ENCODE results near the gene MPRIP. TPM values are rescaled to one million over a fixed set of nuclear protein-coding genes. Genes with fewer than 3 reads are reported as not detected.

MPRIP gene
- total RNA-seq, 2 experiments from 2014 or later, result 196 to 207 TPM

DNA sequence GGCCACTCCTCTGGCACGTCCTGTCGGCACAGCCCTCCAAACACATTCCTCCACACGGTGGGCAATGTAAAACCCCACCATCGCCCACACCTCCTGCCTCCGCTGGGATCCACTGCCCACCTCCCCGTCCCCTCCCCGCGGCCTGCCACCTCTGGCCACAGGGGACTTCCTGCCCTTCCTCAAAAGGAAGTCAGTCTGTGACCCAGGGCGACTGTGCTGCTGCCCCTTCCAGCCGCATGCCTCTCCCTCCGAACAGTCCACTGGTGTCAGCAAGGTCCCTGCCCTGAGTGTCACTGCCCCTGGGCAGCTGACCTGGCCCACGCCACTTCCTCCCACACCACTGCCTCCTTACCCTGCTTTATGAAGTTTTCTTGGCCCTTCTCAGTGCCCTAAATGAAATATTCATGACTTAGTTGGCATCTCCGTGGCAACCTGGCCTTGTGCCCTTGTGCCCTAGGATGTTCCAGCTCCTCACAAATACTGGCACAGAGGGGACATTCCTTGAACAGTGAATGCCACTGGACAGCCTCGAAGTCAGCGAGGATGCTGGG lies 161.9 kb downstream of the MPRIP start:
- H3K36me3 Mint-ChIP-seq (ENCODE audit: low read depth), result peaks cover 23% of the 10 kb centered on the region
- POLR2A ChIA-PET, result interaction anchor here (1.3 to 6.3 kb wide), 5 partner anchors 9 to 31 kb away, joined by 3 to 49 read pairs (median 12); no protein-coding TSS in a partner anchor
- peaks cover 31% of the 10 kb centered on the region for H3K4me1 Mint-ChIP-seq
- no peak for DNase-seq
- no peaks in the 10 kb centered on the region for H3K27me3 Mint-ChIP-seq
- peak overlapping the region; percentile 83 for H3K4me3 Mint-ChIP-seq
- CTCF ChIA-PET, result interaction anchor here (1.1 kb wide), 1 partner anchor 26 kb away, joined by 3 read pairs; no protein-coding TSS in a partner anchor
- peak overlapping the region; percentile 73 for H3K27ac Mint-ChIP-seq
- no peaks in the 10 kb centered on the region for H3K9me3 Mint-ChIP-seq

DNA sequence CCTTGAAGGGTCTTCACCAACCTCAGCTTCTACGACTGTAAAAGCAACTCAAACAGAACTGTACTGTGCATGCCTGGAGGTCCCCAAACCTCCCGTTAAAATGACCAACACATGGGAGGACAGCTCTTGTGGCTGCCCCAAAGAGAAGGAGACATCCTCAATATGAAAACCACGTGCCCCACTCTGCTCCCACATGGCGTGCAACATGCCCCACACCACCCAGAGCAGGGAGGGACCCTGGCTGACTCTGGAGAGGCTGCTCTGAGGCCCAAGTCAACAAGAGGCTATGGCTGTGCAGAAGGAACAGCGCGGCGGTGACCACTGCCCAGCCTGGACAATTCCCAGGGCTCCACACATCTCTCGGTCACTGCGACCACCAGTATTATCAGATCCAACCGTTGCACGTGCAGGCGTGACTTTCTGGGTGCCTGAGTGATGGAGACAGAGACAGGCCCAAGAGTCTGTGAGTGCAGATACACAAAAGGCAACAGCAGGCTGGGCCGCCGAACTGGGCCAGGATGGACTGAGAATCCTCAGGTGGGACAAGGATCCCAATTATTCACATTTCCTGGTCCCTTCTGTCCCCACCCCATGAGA lies 162.5 kb downstream of the MPRIP start:
- H3K4me1 Mint-ChIP-seq, result peaks cover 31% of the 10 kb centered on the region
- no peaks in the 10 kb centered on the region for H3K9me3 Mint-ChIP-seq
- peak overlapping the region; percentile 83 for H3K4me3 Mint-ChIP-seq
- POLR2A ChIA-PET, result interaction anchor here (0.8 to 6.3 kb wide), 10 partner anchors 10 to 162 kb away, joined by 3 to 49 read pairs (median 8); partner anchors contain the start of genes FLCN and MPRIP
- no peak for DNase-seq
- CTCF ChIA-PET, result interaction anchor here (1.1 to 1.3 kb wide), 2 partner anchors 27 to 63 kb away, joined by 3 read pairs; no protein-coding TSS in a partner anchor
- no peaks in the 10 kb centered on the region for H3K27me3 Mint-ChIP-seq
- H3K27ac Mint-ChIP-seq, result peak overlapping the region; percentile 73
- peaks cover 23% of the 10 kb centered on the region for H3K36me3 Mint-ChIP-seq (ENCODE audit: low read depth)

DNA sequence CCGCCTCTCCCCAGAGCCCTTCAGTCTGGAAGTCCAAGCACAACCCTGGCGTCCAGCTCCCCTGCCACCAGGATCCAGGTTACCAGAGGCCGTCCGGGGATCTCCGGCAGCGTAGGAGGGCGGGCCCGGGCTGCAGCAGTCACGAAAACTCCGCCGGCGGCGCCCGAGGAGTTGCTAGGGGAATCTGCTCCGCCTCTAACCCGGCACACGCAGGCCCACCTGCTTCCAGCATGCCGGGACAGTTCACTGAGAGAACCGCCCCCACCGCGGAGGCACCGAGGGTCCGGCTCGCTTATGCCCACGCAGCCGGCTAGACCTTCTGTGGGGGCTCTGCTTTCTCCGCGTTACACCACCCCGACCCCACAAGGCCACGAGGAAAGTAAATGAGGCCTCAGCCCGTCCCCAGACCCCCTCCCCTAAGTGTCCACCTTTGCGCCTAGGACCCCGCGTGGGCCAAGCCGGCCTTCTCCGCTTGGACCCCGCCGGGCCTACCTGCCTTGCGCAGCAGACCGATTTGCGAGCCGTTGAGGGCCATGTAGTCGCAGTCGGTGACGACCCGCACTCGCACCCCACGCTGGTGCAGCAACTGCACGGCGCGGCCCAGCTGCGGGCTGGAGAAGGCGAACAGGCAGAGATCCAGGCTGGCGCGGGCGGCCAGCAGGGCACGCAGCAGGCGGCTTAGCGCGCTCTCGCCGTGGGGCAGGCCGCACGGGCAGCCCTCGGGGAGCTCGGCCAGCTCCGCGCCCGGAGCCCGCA lies 163.3 kb downstream of the MPRIP start:
- peak overlapping the region; percentile 83 for H3K4me3 Mint-ChIP-seq
- CTCF ChIA-PET, result interaction anchor here (0.7 to 1.6 kb wide), 4 partner anchors 9 to 64 kb away, joined by 3 read pairs; no protein-coding TSS in a partner anchor
- POLR2A ChIA-PET, result interaction anchor here (0.8 to 6.3 kb wide), 15 partner anchors 10 to 218 kb away, joined by 3 to 49 read pairs (median 5); partner anchors contain the start of genes FLCN and MPRIP

DNA sequence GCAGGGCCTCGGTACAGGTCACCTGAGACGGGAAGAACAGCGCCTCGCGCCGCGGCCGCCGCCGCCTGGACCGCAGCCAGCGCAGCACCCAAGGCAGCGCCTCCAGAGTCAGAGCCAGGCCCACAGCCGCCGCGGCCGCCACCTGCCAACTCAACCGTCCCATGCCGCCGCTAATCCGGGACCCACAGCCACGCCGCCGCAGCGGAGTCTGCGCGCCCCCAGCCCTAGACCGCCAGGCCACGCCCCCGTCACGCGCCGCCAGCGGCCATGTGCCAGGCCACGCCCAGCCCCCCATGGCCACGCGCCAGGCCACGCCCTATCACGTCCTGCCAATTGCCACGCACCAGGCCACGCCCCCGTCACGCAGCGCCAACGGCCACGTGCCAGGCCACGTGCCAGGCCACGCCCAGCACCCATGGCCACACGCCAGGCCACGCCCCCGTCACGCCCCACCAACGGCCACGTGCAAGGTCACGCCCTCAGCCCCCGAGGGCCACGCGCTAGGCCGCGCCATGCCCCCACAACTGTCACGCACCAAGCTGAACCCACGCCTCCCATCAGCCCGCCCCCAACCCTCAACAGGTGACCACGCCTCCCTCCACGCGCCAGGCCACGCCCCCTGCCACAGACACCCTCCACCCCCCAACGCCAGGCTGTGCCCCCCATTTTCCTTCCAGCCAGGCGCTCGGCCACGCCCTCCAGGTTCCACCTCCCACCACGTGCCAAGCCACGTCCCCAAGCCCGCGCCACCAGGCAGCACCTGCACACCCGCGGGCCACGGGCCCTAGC lies 164.1 kb downstream of the MPRIP start, which contains the start of gene PLD6:
PLD6 (minus strand) TSS at position 210 of the 789 bp plus-strand sequence; CDS start at position 163, 47 bp downstream.
- Mint-ChIP-seq H3K27ac (peak within 1 kb of the TSS; percentile 73), H3K36me3 (ENCODE audit: low read depth) (peaks cover 21% of the 10 kb centered on the region), H3K4me1 (peaks cover 31% of the 10 kb centered on the region), H3K27me3 (no peaks in the 10 kb centered on the region), H3K4me3 (peak within 1 kb of the TSS; percentile 83), H3K9me3 (no peaks in the 10 kb centered on the region)
- DNase-seq, result peak; percentile 90
- ChIA-PET CTCF (interaction anchor here (0.7 to 1.6 kb wide), 4 partner anchors 9 to 64 kb away, joined by 3 to 4 read pairs (median 3); no protein-coding TSS in a partner anchor), POLR2A (interaction anchor here (1.0 to 6.3 kb wide), 14 partner anchors 17 to 218 kb away, joined by 3 to 49 read pairs (median 6); partner anchors contain the start of genes FLCN and MPRIP)

More for the DNA sequence above, 163.3 kb downstream of the MPRIP start:
- Mint-ChIP-seq H3K27ac (peak overlapping the region; percentile 73), H3K4me1 (peaks cover 31% of the 10 kb centered on the region), H3K27me3 (no peaks in the 10 kb centered on the region), H3K36me3 (ENCODE audit: low read depth) (peaks cover 24% of the 10 kb centered on the region), H3K9me3 (no peaks in the 10 kb centered on the region)
- DNase-seq, result peak; percentile 68

DNA sequence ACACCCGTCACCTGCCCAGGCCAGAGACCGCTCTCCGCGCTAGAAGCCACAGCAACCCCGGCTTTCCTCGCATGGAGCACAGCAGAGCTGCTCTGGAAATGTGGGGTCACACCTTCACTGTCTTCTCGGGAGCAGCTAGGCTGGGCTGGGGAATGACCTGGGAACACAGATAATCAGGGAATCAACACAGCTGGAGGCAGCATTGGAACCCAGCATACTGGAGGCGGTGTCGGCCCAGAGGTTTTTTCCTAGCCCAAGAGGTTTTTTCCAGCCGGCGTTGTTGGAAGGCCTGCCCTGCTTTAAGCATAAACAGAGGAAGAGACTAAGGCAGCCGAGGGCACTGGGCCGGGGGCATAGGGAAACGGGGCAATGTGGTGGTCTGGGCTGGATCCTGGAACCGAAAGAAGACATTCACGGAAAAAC lies 164.7 kb downstream of the MPRIP start:
- H3K27ac Mint-ChIP-seq, result no peak overlapping the region
- H3K27me3 Mint-ChIP-seq, result no peaks in the 10 kb centered on the region

DNA sequence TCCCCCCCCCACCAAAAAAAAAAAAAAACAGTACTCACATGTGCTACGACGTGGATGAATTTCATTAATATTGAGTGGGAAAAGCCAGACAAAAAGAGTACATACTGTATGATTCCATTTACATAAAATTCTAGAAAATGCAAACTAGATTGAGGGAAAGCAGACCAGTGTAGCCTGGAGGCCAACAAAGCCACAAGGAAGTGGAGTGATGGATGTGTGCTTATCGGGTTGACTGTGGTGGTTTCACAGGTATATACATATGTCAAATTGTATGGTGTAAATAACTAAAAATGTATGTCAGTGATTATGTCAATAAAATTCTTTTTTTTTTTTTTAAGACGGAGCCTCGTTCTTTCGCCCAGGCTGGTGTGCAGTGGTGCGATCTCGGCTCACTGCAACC lies 165.7 kb downstream of the MPRIP start:
- ChIA-PET POLR2A (interaction anchor here (0.7 to 6.3 kb wide), 6 partner anchors 8 to 211 kb away, joined by 3 to 49 read pairs (median 6); partner anchors contain the start of gene FLCN), CTCF (interaction anchor here (1.2 to 1.5 kb wide), 2 partner anchors 46 to 66 kb away, joined by 3 read pairs; no protein-coding TSS in a partner anchor)

More for the DNA sequence above, 164.7 kb downstream of the MPRIP start:
- Mint-ChIP-seq H3K36me3 (ENCODE audit: low read depth) (peaks cover 20% of the 10 kb centered on the region), H3K4me3 (peak overlapping the region; percentile 43), H3K4me1 (peaks cover 31% of the 10 kb centered on the region), H3K9me3 (no peaks in the 10 kb centered on the region)
- no peak for DNase-seq
- ChIA-PET CTCF (interaction anchor here (0.7 to 1.6 kb wide), 4 partner anchors 10 to 65 kb away, joined by 3 to 4 read pairs (median 3); no protein-coding TSS in a partner anchor), POLR2A (interaction anchor here (0.9 to 6.3 kb wide), 8 partner anchors 9 to 57 kb away, joined by 3 to 49 read pairs (median 4); partner anchors contain the start of gene FLCN)

DNA sequence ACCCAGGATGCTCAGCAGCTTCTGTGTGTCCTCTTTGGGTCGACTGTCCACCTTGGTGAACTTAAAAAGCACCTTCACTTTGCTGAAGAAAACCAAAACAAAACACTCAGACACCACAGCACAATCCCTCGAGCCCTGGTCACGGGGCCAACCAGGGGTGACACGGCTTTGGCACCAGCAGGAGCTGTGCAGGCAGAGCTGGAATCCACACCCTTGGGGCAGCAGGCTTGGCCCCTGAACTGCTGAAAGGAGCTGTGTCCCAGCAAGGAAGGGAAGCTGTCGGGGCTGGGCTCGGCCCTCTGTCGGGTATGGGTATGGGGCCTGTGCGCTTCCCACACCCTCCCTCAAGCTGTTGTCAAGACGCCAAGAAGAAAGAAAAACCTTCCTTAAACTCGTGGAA lies 171.5 kb downstream of the MPRIP start:
- Mint-ChIP-seq H3K27ac (no peak overlapping the region), H3K27me3 (no peaks in the 10 kb centered on the region), H3K4me1 (no peaks in the 10 kb centered on the region), H3K36me3 (ENCODE audit: low read depth) (peaks cover 38% of the 10 kb centered on the region), H3K4me3 (no peak overlapping the region), H3K9me3 (no peaks in the 10 kb centered on the region)
- DNase-seq, result no peak
- POLR2A ChIA-PET, result interaction anchor here (1.2 kb wide), 1 partner anchor 30 kb away, joined by 3 read pairs; no protein-coding TSS in a partner anchor
- CTCF ChIA-PET, result interaction anchor here (1.1 kb wide), 1 partner anchor 72 kb away, joined by 3 read pairs; no protein-coding TSS in a partner anchor

More for the DNA sequence above, 165.7 kb downstream of the MPRIP start:
- Mint-ChIP-seq H3K9me3 (no peaks in the 10 kb centered on the region), H3K4me3 (no peak overlapping the region), H3K27ac (no peak overlapping the region), H3K36me3 (ENCODE audit: low read depth) (peaks cover 15% of the 10 kb centered on the region), H3K27me3 (no peaks in the 10 kb centered on the region), H3K4me1 (peaks cover 30% of the 10 kb centered on the region)
- no peak for DNase-seq

DNA sequence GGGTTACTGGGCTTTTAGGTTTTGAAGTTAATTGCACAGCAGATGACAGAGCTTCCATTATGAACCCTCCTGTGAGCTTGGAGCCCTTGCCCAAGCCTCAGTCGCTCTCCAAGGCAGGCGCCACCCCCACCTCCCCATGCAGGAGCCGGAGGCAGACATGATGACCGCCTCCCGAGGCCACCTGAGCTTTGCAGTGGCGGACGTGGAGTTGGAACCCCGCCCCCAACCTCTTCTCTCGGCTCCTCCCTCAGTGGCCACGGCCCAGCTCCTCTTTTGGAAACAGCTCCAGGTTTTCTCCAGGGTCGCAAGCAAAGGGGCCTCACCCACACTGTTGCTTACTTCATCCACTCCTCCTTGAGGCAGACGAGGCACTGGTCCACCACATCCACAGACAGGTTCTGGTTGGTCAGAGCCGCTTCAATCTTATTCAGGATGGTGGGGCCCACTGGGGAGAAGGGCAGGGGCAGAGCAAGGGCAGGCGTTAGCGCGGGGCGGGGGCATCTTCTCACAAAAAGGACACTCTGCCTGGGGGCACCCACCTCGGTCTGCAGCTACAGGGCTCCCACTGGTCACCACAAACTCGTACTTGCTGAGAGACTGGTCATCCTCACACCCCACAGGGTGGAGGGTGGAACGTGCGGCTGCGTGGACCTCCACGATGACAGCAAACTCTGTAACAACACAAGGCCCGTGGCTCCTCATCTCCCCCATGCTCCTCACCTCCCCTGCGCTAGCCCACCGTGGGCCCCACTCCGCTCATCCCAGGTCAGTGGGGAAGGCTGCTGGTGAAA lies 172.6 kb downstream of the MPRIP start:
- DNase-seq, result no peak
- Mint-ChIP-seq H3K36me3 (ENCODE audit: low read depth) (peaks cover 38% of the 10 kb centered on the region), H3K4me1 (no peaks in the 10 kb centered on the region), H3K4me3 (no peak overlapping the region), H3K27ac (no peak overlapping the region), H3K27me3 (no peaks in the 10 kb centered on the region), H3K9me3 (no peaks in the 10 kb centered on the region)
- POLR2A ChIA-PET, result no interaction called here
- CTCF ChIA-PET, result no interaction called here

DNA sequence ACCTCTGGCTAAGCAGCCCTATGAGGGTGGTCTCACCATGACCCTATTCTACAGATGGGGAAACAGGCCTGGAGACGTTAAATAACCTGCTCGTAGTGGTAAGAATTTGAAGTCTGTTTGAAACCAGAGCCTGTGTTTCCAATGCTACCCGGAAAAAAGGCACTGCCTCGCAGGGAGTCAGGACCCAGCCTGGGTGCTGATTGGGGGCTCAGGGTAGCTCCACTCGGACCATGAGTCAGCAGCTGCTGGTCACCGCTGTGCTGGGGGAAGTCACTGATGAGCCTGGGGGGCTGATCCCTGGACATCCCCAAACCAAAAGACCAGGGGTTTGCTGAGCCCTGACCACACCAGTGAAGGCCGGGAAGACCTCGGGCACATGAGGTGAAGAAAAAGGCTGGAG lies 173.3 kb downstream of the MPRIP start:
- Mint-ChIP-seq H3K4me1 (no peaks in the 10 kb centered on the region), H3K27ac (no peak overlapping the region), H3K4me3 (no peak overlapping the region), H3K9me3 (no peaks in the 10 kb centered on the region), H3K36me3 (ENCODE audit: low read depth) (peaks cover 43% of the 10 kb centered on the region), H3K27me3 (no peaks in the 10 kb centered on the region)
- POLR2A ChIA-PET, result interaction anchor here (1.5 kb wide), 1 partner anchor 8 kb away, joined by 3 read pairs; no protein-coding TSS in a partner anchor
- no peak for DNase-seq
- CTCF ChIA-PET, result no interaction called here

DNA sequence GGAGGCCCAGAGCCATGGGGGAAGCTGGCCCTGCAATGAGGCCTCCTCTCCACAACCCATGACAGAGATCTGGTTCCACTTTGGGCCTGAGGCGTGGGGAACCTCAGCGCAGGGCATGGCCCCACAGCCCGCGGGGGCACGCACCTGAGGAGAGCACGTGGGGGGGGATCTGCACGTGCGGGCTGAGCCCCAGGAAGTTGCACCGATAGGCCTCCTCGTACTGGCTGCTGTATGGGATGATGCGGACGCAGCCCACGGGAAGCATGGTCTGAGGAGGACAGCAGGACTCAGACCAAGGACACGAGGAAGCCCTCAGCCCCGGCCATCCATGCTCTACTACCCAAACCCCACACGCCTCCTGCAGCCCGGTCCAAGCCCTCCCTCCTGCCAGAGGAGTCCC lies 174.0 kb downstream of the MPRIP start:
- H3K27me3 Mint-ChIP-seq, result no peaks in the 10 kb centered on the region
- H3K36me3 Mint-ChIP-seq (ENCODE audit: low read depth), result peaks cover 45% of the 10 kb centered on the region
- no peaks in the 10 kb centered on the region for H3K9me3 Mint-ChIP-seq
- ChIA-PET POLR2A (interaction anchor here (1.5 kb wide), 1 partner anchor 9 kb away, joined by 3 read pairs; no protein-coding TSS in a partner anchor), CTCF (no interaction called here)
- no peaks in the 10 kb centered on the region for H3K4me1 Mint-ChIP-seq
- H3K4me3 Mint-ChIP-seq, result no peak overlapping the region
- DNase-seq, result no peak
- no peak overlapping the region for H3K27ac Mint-ChIP-seq

DNA sequence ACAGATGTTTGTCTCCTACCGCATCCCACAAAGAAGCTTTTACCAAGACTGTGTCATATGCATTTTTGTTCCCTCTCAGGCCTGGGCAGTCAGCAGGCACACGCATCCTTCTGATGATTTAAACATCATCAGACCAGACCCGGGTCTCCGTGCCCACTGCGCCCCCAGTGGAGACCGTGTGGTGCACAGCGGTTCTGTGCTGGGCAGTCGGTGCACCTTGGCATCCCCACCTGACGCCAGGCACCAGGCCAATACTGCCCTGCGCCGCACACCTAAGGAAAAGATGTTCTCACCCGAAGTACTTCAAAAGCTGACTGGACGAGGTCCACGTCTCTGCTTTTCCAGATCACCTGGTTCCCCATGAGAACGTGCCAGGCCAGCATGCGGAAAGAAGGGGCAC lies 174.5 kb downstream of the MPRIP start:
- H3K4me3 Mint-ChIP-seq, result no peak overlapping the region
- DNase-seq, result no peak
- H3K36me3 Mint-ChIP-seq (ENCODE audit: low read depth), result peaks cover 49% of the 10 kb centered on the region
- no peaks in the 10 kb centered on the region for H3K9me3 Mint-ChIP-seq
- H3K4me1 Mint-ChIP-seq, result no peaks in the 10 kb centered on the region
- ChIA-PET POLR2A (interaction anchor here (1.5 kb wide), 1 partner anchor 9 kb away, joined by 3 read pairs; no protein-coding TSS in a partner anchor), CTCF (interaction anchor here (0.7 kb wide), 1 partner anchor 28 kb away, joined by 3 read pairs; no protein-coding TSS in a partner anchor)
- H3K27me3 Mint-ChIP-seq, result no peaks in the 10 kb centered on the region
- no peak overlapping the region for H3K27ac Mint-ChIP-seq
